HFFc6 (cell line): ENCODE data around the gene PTP4A1. TPM values are rescaled to one million over a fixed set of nuclear protein-coding genes. Genes with fewer than 3 reads are reported as not detected.

Experiments
- DNase-seq: peaks from one replicate; pipeline ENCODE4 v3.0.0-alpha.2; 2018
- H3K27ac Mint-ChIP-seq: 2 replicates; pipeline ENCODE4 v1.8.0; 2020; ENCODE audit warnings: mild to moderate bottlenecking, mixed read lengths
- H3K27me3 Mint-ChIP-seq: 2 replicates; pipeline ENCODE4 v1.8.0; 2021; ENCODE audit warnings: mild to moderate bottlenecking, moderate library complexity, mixed read lengths; ENCODE audit not compliant: insufficient read depth
- H3K36me3 Mint-ChIP-seq: 2 replicates; pipeline ENCODE4 v1.8.0; 2021; ENCODE audit warnings: low read depth, mixed read lengths
- H3K4me1 Mint-ChIP-seq: 2 replicates; pipeline ENCODE4 v1.8.0; 2020; ENCODE audit warnings: low read depth, mixed read lengths
- H3K4me3 Mint-ChIP-seq: 2 replicates; pipeline ENCODE4 v1.8.0; 2020; ENCODE audit warnings: mild to moderate bottlenecking, moderate library complexity, mixed read lengths
- H3K9me3 Mint-ChIP-seq: 2 replicates; pipeline ENCODE4 v1.8.0; 2020; ENCODE audit warnings: mild to moderate bottlenecking, mixed read lengths
- CTCF ChIP-seq: fragments of 200-600 bp; sonication (generic); IDR thresholded peaks from 2 replicates; pipeline ENCODE4 v1.5.0; 2021; ENCODE audit warnings: antibody characterized with exemption, mild to moderate bottlenecking
- total RNA-seq, 6 experiments: library from RNA; stranded (reverse); fragmentation: NEBNext Ultra II Directional; extraction: Animal tissue kit (Norgen Biotek cat#: 25700); gene quantifications; 2 replicates in 1 of 6; 3 replicates in 5 of 6; pipeline ENCODE4 v1.2.3, GENCODE V29; 2021

The PTP4A1 gene
- total RNA-seq, 6 experiments from 2014 or later: 86.1 to 109 (median 98.0) TPM

GRCh38 chr6:63611560-63611959 is 39.3 kb downstream of the PTP4A1 start:
- Mint-ChIP-seq H3K9me3 (no peaks in the 10 kb centered on the region), H3K27me3 (peaks cover 14% of the 10 kb centered on the region), H3K36me3 (no peaks in the 10 kb centered on the region), H3K4me3 (no peak overlapping the region), H3K4me1 (0 out of 2 replicates have a peak, but pooled peaks cover 6% of the 10 kb centered on the region), H3K27ac (no peak overlapping the region)
- no peak for TF ChIP-seq CTCF
- no peak for DNase-seq

- no peak overlapping the region for H3K4me3 Mint-ChIP-seq
- H3K9me3 Mint-ChIP-seq: no peaks in the 10 kb centered on the region
- H3K27me3 Mint-ChIP-seq: peaks cover 19% of the 10 kb centered on the region
- no peak overlapping the region for H3K27ac Mint-ChIP-seq
- TF ChIP-seq CTCF: no peak
- H3K4me1 Mint-ChIP-seq: 0 out of 2 replicates have a peak, but pooled peaks cover 6% of the 10 kb centered on the region
- H3K36me3 Mint-ChIP-seq: no peaks in the 10 kb centered on the region
- DNase-seq: no peak
Measured at GRCh38 chr6:63615590-63615989, 43.3 kb downstream of the PTP4A1 start.

Other genes with a start within 250 kb of the PTP4A1 start
- 10 to 100 TPM; 22.4 to 27.8 (median 26.2) TPM for gene PHF3, start 63.3 kb downstream of the PTP4A1 start, total RNA-seq